GM12878 (cell line): ENCODE measurements around the gene DYNC2LI1. TPM values are rescaled to one million over a fixed set of nuclear protein-coding genes. Genes with fewer than 3 reads are reported as not detected.

Source experiments
- ATAC-seq: fragments of 200-7000 bp; cut with Tn5 transposase; 3 replicates; pipeline ENCODE4 v1.9.1; 2020; ENCODE audit warnings: mild to moderate bottlenecking, moderate library complexity
- BruUV-seq: library from RNA; stranded (reverse); fragments of 400-500 nt; replicated peaks from 2 replicates; lab custom pipeline; 2021; lab: Mats Ljungman, UMichigan
- CTCF ChIA-PET: fragments of 300-600 bp; sonication (Branson Sonifier 250); formaldehyde crosslinking; extraction: SDS; loops from one replicate; lab custom pipeline; 2021; ENCODE audit warnings: inconsistent platforms; lab: Yijun Ruan, JAX
- POLR2A ChIA-PET: fragments of 350-600 bp; formaldehyde crosslinking; extraction: SDS; loops from one replicate; lab custom pipeline; 2021; ENCODE audit warnings: inconsistent platforms; lab: Charles Lee
- RAD21 ChIA-PET: fragments of 300-600 bp; sonication (Branson Sonifier 250); formaldehyde crosslinking; loops from one replicate; lab custom pipeline; 2023; ENCODE audit warnings: antibody characterized with exemption; ENCODE audit not compliant: unreplicated experiment; lab: Charles Lee
- SMC1A ChIA-PET: fragments of 300-600 bp; sonication (Branson Sonifier 250); formaldehyde crosslinking; loops from one replicate; lab custom pipeline; 2023; ENCODE audit not compliant: unreplicated experiment, uncharacterized antibody; lab: Charles Lee
- DNase-seq: peaks from one replicate; pipeline ENCODE4 v3.0.0-alpha.2; 2011; ENCODE audit warnings: low read depth, low spot score
- FAIRE-seq: peaks from 3 replicates; lab custom pipeline; 2011; peaks lifted over from hg19 to GRCh38; lab: Jason Lieb, UNC
- H2AFZ ChIP-seq: 2 replicates; pipeline ENCODE4 v1.6.0; 2011; ENCODE audit warnings: low read depth, low read length, control low read depth; ENCODE audit not compliant: control insufficient read depth
- H3K27ac ChIP-seq: 2 replicates; pipeline ENCODE4 v1.5.1; 2011; ENCODE audit warnings: control low read depth; ENCODE audit not compliant: control insufficient read depth, insufficient read depth
- H3K27me3 ChIP-seq, 2 experiments: replicated peaks in 1 of 2; 2 replicates each; pipeline versions ENCODE4 v1.6.0 to v1.6.1; 2011; ENCODE audit warnings: low read length in 1 of 2; ENCODE audit not compliant: control insufficient read depth in 2 of 2, insufficient read depth in 2 of 2
- H3K36me3 ChIP-seq, 2 experiments: 2 replicates each; pipeline ENCODE4 v1.5.1; 2011; ENCODE audit warnings: low read length in 1 of 2; ENCODE audit not compliant: control insufficient read depth in 2 of 2, insufficient read depth in 2 of 2
- H3K4me1 ChIP-seq: 2 replicates; pipeline ENCODE4 v1.6.1; 2011; ENCODE audit warnings: mild to moderate bottlenecking, low read length, moderate library complexity, mixed read lengths; ENCODE audit not compliant: control insufficient read depth, insufficient read depth
- H3K4me2 ChIP-seq: 2 replicates; pipeline ENCODE4 v1.6.0; 2011; ENCODE audit warnings: control low read depth; ENCODE audit not compliant: control insufficient read depth, insufficient read depth
- H3K4me3 ChIP-seq: fragments of 200-600 bp; sonication (generic); 2 replicates; pipeline ENCODE4 v1.5.1; 2016
- H3K79me2 ChIP-seq: 2 replicates; pipeline ENCODE4 v1.6.0; 2011; ENCODE audit warnings: low read length; ENCODE audit not compliant: control insufficient read depth, insufficient read depth
- H3K9ac ChIP-seq: 2 replicates; pipeline ENCODE4 v1.8.0; 2011; ENCODE audit warnings: low read length, control low read depth, mixed read lengths; ENCODE audit not compliant: control insufficient read depth, insufficient read depth
- H3K9me3 ChIP-seq: replicated peaks from 3 replicates; pipeline ENCODE4 v1.5.1; 2011; ENCODE audit warnings: mild to moderate bottlenecking, low read length; ENCODE audit not compliant: control insufficient read depth, insufficient read depth
- H4K20me1 ChIP-seq: 2 replicates; pipeline ENCODE4 v1.6.0; 2011; ENCODE audit not compliant: control insufficient read depth, insufficient read depth
- BACH1 ChIP-seq: fragments of 450-650 bp; IDR thresholded peaks from 2 replicates; pipeline ENCODE4 v1.6.1; 2017; ENCODE audit warnings: mild to moderate bottlenecking, borderline replicate concordance
- ETV6 ChIP-seq, 2 experiments: fragments of 450-650 bp in 1 of 2; IDR thresholded peaks in 1 of 2; conservative IDR thresholded peaks in 1 of 2; 2 replicates each; pipeline ENCODE4 v1.6.1; 2014; ENCODE audit warnings: antibody characterized with exemption in 1 of 2, borderline replicate concordance in 1 of 2, low read depth in 1 of 2, mild to moderate bottlenecking in 1 of 2, moderate library complexity in 1 of 2
- MLLT1 ChIP-seq: fragments of 450-650 bp; IDR thresholded peaks from 2 replicates; pipeline ENCODE4 v1.6.1; 2016; ENCODE audit warnings: mild to moderate bottlenecking
- NR2F1 ChIP-seq: fragments of 450-650 bp; conservative IDR thresholded peaks from 2 replicates; pipeline ENCODE4 v1.6.1; 2017; ENCODE audit warnings: mild to moderate bottlenecking
- POLR2AphosphoS5 ChIP-seq: IDR thresholded peaks from 2 replicates; pipeline ENCODE4 v1.6.1; 2011; ENCODE audit warnings: mild to moderate bottlenecking, low read length, inconsistent platforms
- RFX5 ChIP-seq: IDR thresholded peaks from 2 replicates; pipeline ENCODE4 v1.6.1; 2011; ENCODE audit warnings: low read depth, low read length, improper control_type of control experiment
- SPI1 ChIP-seq: IDR thresholded peaks from 2 replicates; pipeline ENCODE4 v1.6.1; 2011; ENCODE audit warnings: low read depth, mild to moderate bottlenecking, low read length, moderate library complexity, borderline replicate concordance; ENCODE audit not compliant: insufficient read depth
- TCF3 ChIP-seq: IDR thresholded peaks from 2 replicates; pipeline ENCODE4 v1.6.1; 2012; ENCODE audit warnings: low read depth, mild to moderate bottlenecking, low read length, borderline replicate concordance; ENCODE audit not compliant: insufficient read depth
- USF2 ChIP-seq: IDR thresholded peaks from 2 replicates; pipeline ENCODE4 v1.6.1; 2011; ENCODE audit warnings: low read depth, low read length, improper control_type of control experiment, borderline replicate concordance
- ZBED1 ChIP-seq: IDR thresholded peaks from 2 replicates; pipeline ENCODE4 v1.6.1; 2016; ENCODE audit warnings: borderline replicate concordance
- ZBTB40 ChIP-seq: fragments of 450-650 bp; IDR thresholded peaks from 2 replicates; pipeline ENCODE4 v1.6.1; 2016; ENCODE audit warnings: mild to moderate bottlenecking, moderate library complexity, borderline replicate concordance
- WGBS: methylation state at CpG from one replicate; pipeline ENCODE4 v1.1.6; 2016; ENCODE audit warnings: low lambda C conversion rate; ENCODE audit not compliant: insufficient replicate concordance, insufficient coverage; ENCODE audit errors: missing lambda C conversion rate; 5-methylcytosine and 5-hydroxymethylcytosine counted together
- in situ Hi-C: fragments of 300-500 bp; cut with MboI; formaldehyde crosslinking; loops from 9 replicates; pipeline ENCODE4 v1.14.3; 2018; ENCODE audit warnings: mixed read lengths
- intact Hi-C: fragments of 100-400 bp; cut with micrococcal nuclease; formaldehyde crosslinking; loops from one replicate; pipeline ENCODE4 v1.14.2; 2022; ENCODE audit not compliant: unreplicated experiment
- polyA plus RNA-seq, 11 experiments: library from polyadenylated mRNA; depleted of rRNA in 4 of 11; unstranded in 6 of 11; stranded (reverse) in 5 of 11; fragments of >200 nt; fragmentation: Nextera tagmentation in 4 of 11; fragmentation: Illumina TruSeq in 1 of 11; extraction: Ambion mirVana in 4 of 11; extraction: Trizol in 1 of 11; gene quantifications; 1 replicate in 1 of 11; 2 replicates in 10 of 11; pipeline versions ENCODE4 v1.2.1 to v1.2.3, GENCODE V29; 2011 to 2016; ENCODE audit warnings: inconsistent platforms in 2 of 11, missing spikeins in 2 of 11, low read depth in 1 of 11
- total RNA-seq, 4 experiments: library from RNA; depleted of rRNA in 3 of 4; stranded (reverse); fragments of >200 nt in 3 of 4; fragmentation: Illumina TruSeq in 1 of 4; extraction: Trizol in 1 of 4; gene quantifications; 2 replicates each; pipeline versions ENCODE4 v1.2.1 to v1.2.3, GENCODE V29; 2013 to 2021

DYNC2LI1 gene
- total and polyA plus RNA-seq, 10 of the 15 experiments (the other 5 are each of a cell fraction or from before 2014, with no cell fraction given) = 9.5 to 27.3 (median 19.3) TPM

GRCh38 chr2:43749583-43749982 is 24.3 kb upstream of the DYNC2LI1 start:
- H4K20me1 ChIP-seq = no peaks in the 10 kb centered on the region
- intact Hi-C loops = no loop called here
- no peak for DNase-seq
- no TSS peak for BruUV-seq
- ATAC-seq = no peak
- peaks cover 0 to 3% of the 10 kb centered on the region in 2 experiments; a peak in 1 of 4 replicates for H3K27me3 ChIP-seq
- no peaks in the 10 kb centered on the region for H3K4me1 ChIP-seq
- H3K36me3 ChIP-seq = no peaks in the 10 kb centered on the region
- FAIRE-seq = no peak
- in situ Hi-C loops = no loop called here
- POLR2A ChIA-PET = no interaction called here
- H3K9ac ChIP-seq = no peak overlapping the region
- WGBS = 50% methylated on average over 3 of the region's 3 CpGs
- H3K9me3 ChIP-seq = no peaks in the 10 kb centered on the region
- SMC1A ChIA-PET = no interaction called here
- H3K4me3 ChIP-seq = no peak overlapping the region
- H2AFZ ChIP-seq = no peak overlapping the region
- H3K4me2 ChIP-seq = no peak overlapping the region
- CTCF ChIA-PET = interaction anchor here (0.7 kb wide), 1 partner anchor 105 kb away, joined by 3 read pairs; no protein-coding TSS in a partner anchor
- no peak overlapping the region for H3K27ac ChIP-seq
- no peaks in the 10 kb centered on the region for H3K79me2 ChIP-seq
- no peak for TF ChIP-seq POLR2AphosphoS5
- TF ChIP-seq ZBTB40 = no peak
- no peak for TF ChIP-seq SPI1
- no peak for TF ChIP-seq NR2F1
- TF ChIP-seq ETV6 (conservative IDR thresholded peaks at IDR 0.05 in 1 of 2, IDR thresholded peaks at IDR 0.05 in 1 of 2; ENCODE audit: borderline replicate concordance in 1 of 2, low read depth in 1 of 2) = no peak
- TF ChIP-seq USF2 = no peak
- TF ChIP-seq ZBED1 = no peak
- no peak for TF ChIP-seq RFX5
- TF ChIP-seq TCF3 = no peak
- no peak for TF ChIP-seq BACH1
- no peak for TF ChIP-seq MLLT1
- TF ChIP-seq, all 136 proteins: peak for 0
- RAD21 ChIA-PET = no interaction called here
